Keratinocyte (primary cell): ENCODE results near the gene IL36RN. TPM values are rescaled to one million over a fixed set of nuclear protein-coding genes. Genes with fewer than 3 reads are reported as not detected.

Experiments used
- DNase-seq: peaks from one replicate; pipeline ENCODE4 v3.0.0-alpha.2; 2011; ENCODE audit warnings: low read depth, missing footprints, low spot score
- FAIRE-seq: peaks from 2 replicates; lab custom pipeline; 2011; peaks lifted over from hg19 to GRCh38; lab: Jason Lieb, UNC
- H2AFZ ChIP-seq: 2 replicates; pipeline ENCODE4 v1.6.0; 2012; ENCODE audit warnings: low read length, control low read depth, inconsistent platforms; ENCODE audit not compliant: control insufficient read depth
- H3K27ac ChIP-seq: 2 replicates; pipeline ENCODE4 v1.5.1; 2011; ENCODE audit warnings: low read length; ENCODE audit not compliant: control insufficient read depth, insufficient read depth
- H3K27me3 ChIP-seq: 3 replicates; pipeline ENCODE4 v1.6.0; 2011; ENCODE audit warnings: low read length; ENCODE audit not compliant: control insufficient read depth, insufficient read depth; ENCODE audit errors: extremely low read depth
- H3K36me3 ChIP-seq, 2 experiments: 2 replicates in 1 of 2; 3 replicates in 1 of 2; pipeline ENCODE4 v1.5.1; 2011; ENCODE audit warnings: low read length in 2 of 2, mild to moderate bottlenecking in 1 of 2; ENCODE audit not compliant: control insufficient read depth in 2 of 2, insufficient read depth in 2 of 2; ENCODE audit errors: extremely low read depth in 1 of 2
- H3K4me1 ChIP-seq: 3 replicates; pipeline ENCODE4 v1.5.1; 2011; ENCODE audit warnings: low read length; ENCODE audit not compliant: control insufficient read depth, insufficient read depth; ENCODE audit errors: extremely low read depth
- H3K4me2 ChIP-seq: 3 replicates; pipeline ENCODE4 v1.6.0; 2011; ENCODE audit warnings: low read depth, low read length; ENCODE audit not compliant: control insufficient read depth, insufficient read depth; ENCODE audit errors: extremely low read depth
- H3K4me3 ChIP-seq, 3 experiments: fragments of 200-600 bp in 1 of 3; sonication (generic) in 1 of 3; 2 replicates in 2 of 3; 3 replicates in 1 of 3; pipeline ENCODE4 v1.5.1; 2011 to 2016; ENCODE audit warnings: low read length in 3 of 3, mild to moderate bottlenecking in 3 of 3, control low read depth in 2 of 3, inconsistent platforms in 1 of 3, low read depth in 1 of 3, mixed read lengths in 1 of 3, mixed run types in 1 of 3, moderate library complexity in 1 of 3; ENCODE audit not compliant: control insufficient read depth in 2 of 3, insufficient read depth in 2 of 3; ENCODE audit errors: extremely low read depth in 1 of 3
- H3K79me2 ChIP-seq: 2 replicates; pipeline ENCODE4 v1.6.0; 2012; ENCODE audit warnings: low read length; ENCODE audit not compliant: control insufficient read depth, insufficient read depth
- H3K9ac ChIP-seq: 3 replicates; pipeline ENCODE4 v1.6.0; 2011; ENCODE audit warnings: low read length; ENCODE audit not compliant: control insufficient read depth, insufficient read depth; ENCODE audit errors: extremely low read depth
- H3K9me1 ChIP-seq: 3 replicates; pipeline ENCODE4 v1.6.0; 2011; ENCODE audit warnings: low read length; ENCODE audit not compliant: control insufficient read depth, insufficient read depth; ENCODE audit errors: extremely low read depth
- H3K9me3 ChIP-seq: 2 replicates; pipeline ENCODE4 v1.5.1; 2012; ENCODE audit warnings: low read depth, low read length; ENCODE audit not compliant: control insufficient read depth
- H4K20me1 ChIP-seq: 3 replicates; pipeline ENCODE4 v1.6.0; 2011; ENCODE audit warnings: low read length; ENCODE audit not compliant: control insufficient read depth, insufficient read depth; ENCODE audit errors: extremely low read depth
- EZH2 ChIP-seq: IDR thresholded peaks from one replicate; pipeline ENCODE4 v1.6.1; 2012; ENCODE audit warnings: inconsistent platforms, mild to moderate bottlenecking, low read length, moderate library complexity
- dilution Hi-C: fragments of 300-500 bp; cut with MboI; formaldehyde crosslinking; loops from one replicate; pipeline ENCODE4 v1.7.0; 2020; ENCODE audit warnings: low sequenced_read_pairs; ENCODE audit not compliant: extremely low pct_ligation_motif_present
- polyA plus RNA-seq, 5 experiments: library from polyadenylated mRNA; depleted of rRNA in 3 of 5; stranded (reverse) in 3 of 5; stranded (forward) in 1 of 5; unstranded in 1 of 5; fragments of >200 nt; gene quantifications; 1 replicate in 1 of 5; 2 replicates in 3 of 5; 3 replicates in 1 of 5; pipeline versions ENCODE4 v1.2.1 to v1.2.3, GENCODE V29; 2011 to 2012; ENCODE audit warnings: missing spikeins in 2 of 5, low read depth in 1 of 5, low replicate concordance in 1 of 5
- TF ChIP-seq, protein P1 (sequence below), 3 experiments: IDR thresholded peaks in 1 of 3; conservative IDR thresholded peaks in 1 of 3; optimal IDR thresholded peaks in 1 of 3; 2 replicates in 2 of 3; 3 replicates in 1 of 3; pipeline versions ENCODE3 to v1.5.1; 2011; ENCODE audit warnings: low read length in 3 of 3, mild to moderate bottlenecking in 3 of 3, moderate library complexity in 2 of 3, control low read depth in 1 of 3, inconsistent platforms in 1 of 3; ENCODE audit not compliant: insufficient read depth in 2 of 3; ENCODE audit errors: extremely low read depth in 1 of 3

The IL36RN gene
- polyA plus RNA-seq, 1 donor (not counting 4 experiments of a cell fraction or from before 2014, with no cell fraction given) = 3.9 TPM

DNA sequence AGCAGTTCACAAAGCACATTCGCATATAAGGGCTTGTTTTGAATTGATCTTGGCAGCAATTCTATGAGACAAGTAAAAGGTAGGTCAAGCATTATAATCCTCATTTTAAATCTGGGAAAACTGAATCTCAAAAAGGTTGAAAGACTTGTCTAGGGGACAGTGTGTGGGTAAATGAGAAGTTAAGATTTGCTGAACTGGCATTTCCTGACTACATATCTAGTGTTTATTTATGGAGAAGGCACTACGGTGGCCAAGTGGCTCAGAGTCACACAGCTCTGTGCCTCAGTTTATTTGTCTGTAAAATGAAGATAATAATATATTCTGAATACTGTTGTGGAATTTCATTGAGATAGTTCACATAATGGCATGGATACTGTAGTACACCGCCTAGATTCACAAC lies 52.1 kb downstream of the IL36RN start:
- no peaks in the 10 kb centered on the region for H4K20me1 ChIP-seq
- no peaks in the 10 kb centered on the region for H3K9me1 ChIP-seq
- peaks cover 31% of the 10 kb centered on the region for H3K4me1 ChIP-seq
- H3K36me3 ChIP-seq = no peaks in the 10 kb centered on the region
- no peaks in the 10 kb centered on the region for H3K9me3 ChIP-seq
- H3K27me3 ChIP-seq = no peaks in the 10 kb centered on the region
- H3K4me2 ChIP-seq = no peak overlapping the region
- DNase-seq = no peak
- no peak overlapping the region for H3K27ac ChIP-seq
- no peak overlapping the region for H3K9ac ChIP-seq
- H3K79me2 ChIP-seq = no peaks in the 10 kb centered on the region
- no peak overlapping the region for H2AFZ ChIP-seq
- no peak overlapping the region for H3K4me3 ChIP-seq
- dilution Hi-C loops = no loop called here
- no peak for FAIRE-seq
- no peak for TF ChIP-seq EZH2
- TF ChIP-seq, protein P1, sequence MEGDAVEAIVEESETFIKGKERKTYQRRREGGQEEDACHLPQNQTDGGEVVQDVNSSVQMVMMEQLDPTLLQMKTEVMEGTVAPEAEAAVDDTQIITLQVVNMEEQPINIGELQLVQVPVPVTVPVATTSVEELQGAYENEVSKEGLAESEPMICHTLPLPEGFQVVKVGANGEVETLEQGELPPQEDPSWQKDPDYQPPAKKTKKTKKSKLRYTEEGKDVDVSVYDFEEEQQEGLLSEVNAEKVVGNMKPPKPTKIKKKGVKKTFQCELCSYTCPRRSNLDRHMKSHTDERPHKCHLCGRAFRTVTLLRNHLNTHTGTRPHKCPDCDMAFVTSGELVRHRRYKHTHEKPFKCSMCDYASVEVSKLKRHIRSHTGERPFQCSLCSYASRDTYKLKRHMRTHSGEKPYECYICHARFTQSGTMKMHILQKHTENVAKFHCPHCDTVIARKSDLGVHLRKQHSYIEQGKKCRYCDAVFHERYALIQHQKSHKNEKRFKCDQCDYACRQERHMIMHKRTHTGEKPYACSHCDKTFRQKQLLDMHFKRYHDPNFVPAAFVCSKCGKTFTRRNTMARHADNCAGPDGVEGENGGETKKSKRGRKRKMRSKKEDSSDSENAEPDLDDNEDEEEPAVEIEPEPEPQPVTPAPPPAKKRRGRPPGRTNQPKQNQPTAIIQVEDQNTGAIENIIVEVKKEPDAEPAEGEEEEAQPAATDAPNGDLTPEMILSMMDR (optimal IDR thresholded peaks at IDR 0.05 in 1 of 3, IDR thresholded peaks at IDR 0.05 in 1 of 3, conservative IDR thresholded peaks at IDR 0.05 in 1 of 3; ENCODE audit: extremely low read depth in 1 of 3, insufficient read depth in 2 of 3, low read length in 3 of 3) = no peak

DNA sequence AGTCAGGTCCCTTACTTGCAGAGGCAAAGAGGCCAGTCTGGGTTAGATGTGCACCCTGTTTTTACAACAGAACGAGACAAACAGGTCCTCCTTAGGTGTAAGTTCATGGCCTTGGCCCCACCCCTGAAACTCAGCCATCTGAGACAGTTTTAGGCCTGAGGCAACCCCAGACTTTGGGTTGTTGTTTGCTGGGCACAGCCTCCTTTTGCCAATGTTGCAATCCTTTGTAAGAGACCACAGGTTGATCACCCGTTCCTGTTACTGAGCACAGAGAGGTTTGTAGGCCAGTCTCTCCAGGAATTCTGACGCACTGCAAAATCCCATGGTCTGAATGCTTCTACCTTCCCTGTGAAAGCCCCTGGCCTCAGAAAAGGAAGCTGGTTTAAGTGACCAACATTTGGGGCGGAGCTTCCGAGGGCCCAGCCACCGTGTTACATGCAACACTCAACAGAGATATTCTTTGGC lies 52.9 kb downstream of the IL36RN start:
- dilution Hi-C loops = no loop called here
- no peaks in the 10 kb centered on the region for H3K27me3 ChIP-seq
- DNase-seq (no peak), FAIRE-seq (peak; percentile 9)
- H3K9ac ChIP-seq = no peak overlapping the region
- H3K4me2 ChIP-seq = no peak overlapping the region
- H3K79me2 ChIP-seq = no peaks in the 10 kb centered on the region
- H3K36me3 ChIP-seq = no peaks in the 10 kb centered on the region
- no peaks in the 10 kb centered on the region for H3K9me3 ChIP-seq
- no peaks in the 10 kb centered on the region for H3K9me1 ChIP-seq
- H3K4me1 ChIP-seq = peaks cover 38% of the 10 kb centered on the region
- no peak for TF ChIP-seq EZH2
- TF ChIP-seq, protein P1 (optimal IDR thresholded peaks at IDR 0.05 in 1 of 3, IDR thresholded peaks at IDR 0.05 in 1 of 3, conservative IDR thresholded peaks at IDR 0.05 in 1 of 3; ENCODE audit: extremely low read depth in 1 of 3, insufficient read depth in 2 of 3, low read length in 3 of 3) = no peak
- no peak overlapping the region for H2AFZ ChIP-seq
- H4K20me1 ChIP-seq = no peaks in the 10 kb centered on the region
- no peak overlapping the region for H3K4me3 ChIP-seq
- H3K27ac ChIP-seq = no peak overlapping the region
